ENCODE measurements around the gene AARS1.
"Not testable (repeated sequence)": the region's sequence is repeated elsewhere in the genome, so short reads cannot be mapped to it uniquely, and the experiment has no call there.

The AARS1 gene

DNA sequence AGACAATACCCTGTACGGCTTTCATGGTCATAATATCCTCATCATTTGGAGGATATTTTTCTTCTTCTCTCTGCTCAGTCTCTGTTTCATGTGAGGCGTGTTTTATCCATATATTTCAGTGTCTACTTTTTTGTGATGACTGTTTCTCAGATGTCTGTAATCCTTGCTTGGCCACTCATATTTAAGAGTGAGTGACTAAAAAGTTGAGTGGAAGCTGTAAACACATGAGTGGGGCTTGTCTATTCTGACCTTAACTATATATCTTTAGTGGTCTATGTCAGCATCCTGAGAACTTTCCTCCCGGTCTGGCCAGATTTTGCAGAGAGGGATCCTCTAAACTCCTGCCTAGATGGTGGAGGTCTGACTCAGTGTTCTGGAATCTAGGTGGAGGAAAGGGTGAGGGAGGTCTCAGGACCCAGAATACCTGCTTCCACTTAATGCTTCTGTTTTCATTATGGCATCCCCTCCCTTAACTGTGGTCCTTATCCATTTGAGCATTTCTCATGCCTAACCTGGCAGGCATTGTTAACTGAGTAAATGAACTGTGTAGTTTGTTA lies 15.7 kb upstream of the AARS1 start:
- Histone ChIP-seq H3K27ac (ENCODE audit: low read depth, low read length) (no peak overlapping the region), H3K4me1 (ENCODE audit: control insufficient read depth in 5 of 5, insufficient read depth in 5 of 5, low read length in 5 of 5) (peaks cover 0 to 7% (median 2%) of the 10 kb centered on the region in 5 donors), H3K36me3 (ENCODE audit: control insufficient read depth in 5 of 5, insufficient read depth in 5 of 5, low read length in 5 of 5) (peaks cover 0 to 8% (median 0%) of the 10 kb centered on the region in 5 donors), H3K9me3 (ENCODE audit: control insufficient read depth in 5 of 5, low read length in 5 of 5) (peaks cover 0 to 9% (median 3%) of the 10 kb centered on the region in 5 donors), H3K4me3 (ENCODE audit: low read depth in 1 of 5, low read length in 5 of 5) (no peak overlapping the region), H3K27me3 (ENCODE audit: control insufficient read depth in 5 of 5, insufficient read depth in 4 of 5, low read length in 5 of 5) (no peaks in the 10 kb centered on the region), H3K9ac (ENCODE audit: low read length in 5 of 5) (peak overlapping the region in 1 of 5 donors; percentile 20)

DNA sequence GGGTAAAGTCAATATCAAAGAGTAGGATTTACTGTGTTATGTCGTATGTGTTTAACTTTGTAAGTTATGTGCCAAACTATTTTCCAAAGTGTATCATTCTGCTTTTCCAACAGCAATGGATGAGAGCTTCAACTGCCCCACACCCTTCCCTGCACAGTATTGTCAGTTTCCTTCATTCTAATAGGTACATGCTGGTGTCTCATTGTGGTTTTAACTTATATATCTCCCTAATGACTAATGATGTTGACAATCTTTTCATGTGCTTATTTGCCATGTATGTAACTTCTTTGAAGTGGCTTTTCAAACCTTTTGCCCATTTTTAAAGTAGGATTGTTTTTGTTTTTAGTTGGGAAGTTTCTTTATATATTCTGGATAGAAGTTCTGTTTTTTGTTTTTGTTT lies 13.4 kb upstream of the AARS1 start:
- Histone ChIP-seq H3K9ac (ENCODE audit: low read length in 5 of 5) (no peak overlapping the region), H3K27ac (ENCODE audit: low read depth, low read length) (no peak overlapping the region)

DNA sequence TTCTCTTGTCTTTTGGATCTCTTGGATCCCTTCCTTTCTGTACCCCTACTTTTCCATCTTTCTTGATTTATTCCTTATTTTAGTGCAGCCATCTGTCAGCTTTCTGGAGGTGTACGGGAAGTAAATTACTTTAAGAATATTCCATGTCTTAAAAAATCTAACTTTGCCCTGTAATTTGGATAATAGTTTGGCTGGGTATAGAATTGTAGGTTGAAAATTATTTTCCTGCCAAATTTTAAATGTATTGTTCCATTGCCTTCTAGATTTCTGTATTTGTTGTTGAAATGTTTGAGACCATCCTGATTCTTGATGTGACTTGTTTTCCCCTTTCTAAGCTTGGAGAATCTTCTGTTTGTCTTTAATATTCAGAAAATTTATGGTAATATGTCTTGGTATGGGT lies 11.8 kb upstream of the AARS1 start:
- H3K27me3 ChIP-seq (ENCODE audit: control insufficient read depth in 5 of 5, insufficient read depth in 4 of 5, low read length in 5 of 5): no peaks in the 10 kb centered on the region
- H3K4me1 ChIP-seq (ENCODE audit: control insufficient read depth in 5 of 5, insufficient read depth in 5 of 5, low read length in 5 of 5): peaks cover 0 to 20% (median 14%) of the 10 kb centered on the region in 5 donors
- peaks cover 0 to 9% (median 3%) of the 10 kb centered on the region in 5 donors for H3K9me3 ChIP-seq (ENCODE audit: control insufficient read depth in 5 of 5, low read length in 5 of 5)
- no peak overlapping the region for H3K9ac ChIP-seq (ENCODE audit: low read length in 5 of 5)
- peaks cover 0 to 8% (median 0%) of the 10 kb centered on the region in 5 donors for H3K36me3 ChIP-seq (ENCODE audit: control insufficient read depth in 5 of 5, insufficient read depth in 5 of 5, low read length in 5 of 5)
- H3K4me3 ChIP-seq (ENCODE audit: low read depth in 1 of 5, low read length in 5 of 5): no peak overlapping the region
- no peak overlapping the region for H3K27ac ChIP-seq (ENCODE audit: low read depth, low read length)

More for the DNA sequence above, 13.4 kb upstream of the AARS1 start:
- Histone ChIP-seq H3K4me1 (ENCODE audit: control insufficient read depth in 5 of 5, insufficient read depth in 5 of 5, low read length in 5 of 5) (peaks cover 0 to 20% (median 14%) of the 10 kb centered on the region in 5 donors), H3K9me3 (ENCODE audit: control insufficient read depth in 5 of 5, low read length in 5 of 5) (peaks cover 0 to 9% (median 3%) of the 10 kb centered on the region in 5 donors), H3K4me3 (ENCODE audit: low read depth in 1 of 5, low read length in 5 of 5) (no peak overlapping the region), H3K36me3 (ENCODE audit: control insufficient read depth in 5 of 5, insufficient read depth in 5 of 5, low read length in 5 of 5) (peaks cover 0 to 8% (median 0%) of the 10 kb centered on the region in 5 donors), H3K27me3 (ENCODE audit: control insufficient read depth in 5 of 5, insufficient read depth in 4 of 5, low read length in 5 of 5) (no peaks in the 10 kb centered on the region)

- Histone ChIP-seq H3K27me3 (ENCODE audit: control insufficient read depth in 5 of 5, insufficient read depth in 4 of 5, low read length in 5 of 5) (no peaks in the 10 kb centered on the region), H3K4me3 (ENCODE audit: low read depth in 1 of 5, low read length in 5 of 5) (peak within 1 kb of the TSS; percentile 90 to 99 (median 98)), H3K27ac (ENCODE audit: low read depth, low read length) (peak within 1 kb of the TSS; percentile 95), H3K4me1 (ENCODE audit: control insufficient read depth in 5 of 5, insufficient read depth in 5 of 5, low read length in 5 of 5) (peaks cover 0 to 20% (median 14%) of the 10 kb centered on the region in 5 donors), H3K9me3 (ENCODE audit: control insufficient read depth in 5 of 5, low read length in 5 of 5) (peaks cover 0 to 9% (median 3%) of the 10 kb centered on the region in 5 donors), H3K36me3 (ENCODE audit: control insufficient read depth in 5 of 5, insufficient read depth in 5 of 5, low read length in 5 of 5) (peaks cover 0 to 8% (median 0%) of the 10 kb centered on the region in 5 donors), H3K9ac (ENCODE audit: low read length in 5 of 5) (peak within 1 kb of the TSS; percentile 89 to 99 (median 99))
Observed at GRCh38 chr16:70298988-70299938, 10.0 kb upstream of the AARS1 start, which contains the start of gene DDX19B. Gene DDX19B (plus strand): TSS chr16:70299186. CDS start chr16:70299298, 112 bp downstream.

DNA sequence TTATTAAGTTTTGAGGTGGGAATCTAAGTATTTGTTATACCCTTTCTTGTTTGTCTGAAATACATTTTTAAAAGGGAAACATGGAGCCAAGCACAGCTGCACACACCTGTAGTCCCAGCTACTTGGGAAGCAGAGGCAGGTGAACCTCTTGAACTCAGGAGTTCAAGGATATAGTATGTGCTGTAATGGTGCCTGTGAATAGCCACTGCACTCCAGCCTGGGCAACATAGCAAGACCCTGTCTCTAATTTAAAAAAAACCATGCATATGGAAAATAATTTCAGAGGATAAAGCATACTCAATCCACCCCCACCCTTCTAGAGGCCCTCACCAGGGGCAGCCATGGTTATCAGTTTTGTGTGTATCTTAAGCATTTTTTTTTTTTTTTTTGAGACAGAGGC lies 6.3 kb upstream of the AARS1 start:
- Histone ChIP-seq H3K9ac (ENCODE audit: low read length in 5 of 5) (no peak overlapping the region), H3K4me3 (ENCODE audit: low read depth in 1 of 5, low read length in 5 of 5) (no peak overlapping the region), H3K4me1 (ENCODE audit: control insufficient read depth in 5 of 5, insufficient read depth in 5 of 5, low read length in 5 of 5) (peaks cover 0 to 19% (median 14%) of the 10 kb centered on the region in 5 donors), H3K27ac (ENCODE audit: low read depth, low read length) (no peak overlapping the region), H3K27me3 (ENCODE audit: control insufficient read depth in 5 of 5, insufficient read depth in 4 of 5, low read length in 5 of 5) (no peaks in the 10 kb centered on the region), H3K9me3 (ENCODE audit: control insufficient read depth in 5 of 5, low read length in 5 of 5) (peaks cover 0 to 1% (median 0%) of the 10 kb centered on the region in 5 donors), H3K36me3 (ENCODE audit: control insufficient read depth in 5 of 5, insufficient read depth in 5 of 5, low read length in 5 of 5) (no peaks in the 10 kb centered on the region)

DNA sequence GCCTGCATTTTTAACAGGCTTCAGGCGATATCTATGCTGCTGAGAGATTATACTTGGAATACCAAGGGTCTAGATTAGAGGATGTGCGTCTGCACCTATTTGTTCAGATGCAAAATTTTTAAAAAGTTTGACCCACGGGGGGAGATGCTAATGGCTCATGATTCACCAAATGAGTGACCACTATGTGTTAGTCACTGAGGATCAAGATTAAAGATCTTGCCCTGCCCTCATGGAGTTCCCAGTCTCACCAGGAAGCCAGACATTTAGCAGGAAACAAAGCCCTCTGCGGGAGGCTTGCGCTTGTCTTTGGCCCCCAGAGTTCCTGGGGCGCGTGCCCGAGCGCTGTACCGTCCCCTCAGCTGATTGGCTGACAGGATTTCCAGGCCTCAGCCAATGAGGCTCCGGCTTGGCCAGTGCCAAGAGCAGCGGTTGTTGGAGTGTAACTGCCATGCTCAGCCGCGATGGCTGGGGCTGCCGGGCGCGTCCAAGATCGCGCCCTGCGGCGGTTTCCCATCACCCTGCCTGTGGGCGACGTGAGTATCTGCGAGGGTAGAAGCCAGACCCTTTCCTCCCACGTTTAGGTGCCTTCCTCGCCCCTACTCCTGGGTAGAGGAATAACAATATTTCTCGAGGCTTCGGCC lies 5.2 kb upstream of the AARS1 start:
- Histone ChIP-seq H3K36me3 (ENCODE audit: control insufficient read depth in 5 of 5, insufficient read depth in 5 of 5, low read length in 5 of 5) (no peaks in the 10 kb centered on the region), H3K27me3 (ENCODE audit: control insufficient read depth in 5 of 5, insufficient read depth in 4 of 5, low read length in 5 of 5) (no peaks in the 10 kb centered on the region), H3K4me1 (ENCODE audit: control insufficient read depth in 5 of 5, insufficient read depth in 5 of 5, low read length in 5 of 5) (peaks cover 0 to 12% (median 11%) of the 10 kb centered on the region in 5 donors), H3K27ac (ENCODE audit: low read depth, low read length) (no peak overlapping the region), H3K9ac (ENCODE audit: low read length in 5 of 5) (no peak overlapping the region), H3K9me3 (ENCODE audit: control insufficient read depth in 5 of 5, low read length in 5 of 5) (no peaks in the 10 kb centered on the region), H3K4me3 (ENCODE audit: low read depth in 1 of 5, low read length in 5 of 5) (no peak overlapping the region)

- H3K9ac ChIP-seq (ENCODE audit: low read length in 5 of 5); H3K27ac ChIP-seq (ENCODE audit: low read depth, low read length); H3K9me3 ChIP-seq (ENCODE audit: control insufficient read depth in 5 of 5, low read length in 5 of 5); H3K36me3 ChIP-seq (ENCODE audit: control insufficient read depth in 5 of 5, insufficient read depth in 5 of 5, low read length in 5 of 5); H3K27me3 ChIP-seq (ENCODE audit: control insufficient read depth in 5 of 5, insufficient read depth in 4 of 5, low read length in 5 of 5); H3K4me3 ChIP-seq (ENCODE audit: low read depth in 1 of 5, low read length in 5 of 5): not testable (repeated sequence)
- H3K4me1 ChIP-seq (ENCODE audit: control insufficient read depth in 5 of 5, insufficient read depth in 5 of 5, low read length in 5 of 5): peaks cover 0 to 20% (median 13%) of the 10 kb centered on the region in 5 donors
Observed at GRCh38 chr16:70292148-70292547, 2.8 kb upstream of the AARS1 start.

- no peaks in the 10 kb centered on the region for H3K27me3 ChIP-seq (ENCODE audit: control insufficient read depth in 5 of 5, insufficient read depth in 4 of 5, low read length in 5 of 5)
- peaks cover 0 to 20% (median 13%) of the 10 kb centered on the region in 5 donors for H3K4me1 ChIP-seq (ENCODE audit: control insufficient read depth in 5 of 5, insufficient read depth in 5 of 5, low read length in 5 of 5)
- no peak overlapping the region for H3K27ac ChIP-seq (ENCODE audit: low read depth, low read length)
- no peaks in the 10 kb centered on the region for H3K9me3 ChIP-seq (ENCODE audit: control insufficient read depth in 5 of 5, low read length in 5 of 5)
- no peaks in the 10 kb centered on the region for H3K36me3 ChIP-seq (ENCODE audit: control insufficient read depth in 5 of 5, insufficient read depth in 5 of 5, low read length in 5 of 5)
- no peak overlapping the region for H3K9ac ChIP-seq (ENCODE audit: low read length in 5 of 5)
- no peak overlapping the region for H3K4me3 ChIP-seq (ENCODE audit: low read depth in 1 of 5, low read length in 5 of 5)
Observed at GRCh38 chr16:70290949-70291519, 1.7 kb upstream of the AARS1 start.

- not testable (repeated sequence) for H3K27ac ChIP-seq (ENCODE audit: low read depth, low read length); H3K9ac ChIP-seq (ENCODE audit: low read length in 5 of 5); H3K9me3 ChIP-seq (ENCODE audit: control insufficient read depth in 5 of 5, low read length in 5 of 5); H3K27me3 ChIP-seq (ENCODE audit: control insufficient read depth in 5 of 5, insufficient read depth in 4 of 5, low read length in 5 of 5)
- peaks cover under 1 to 16% (median 12%) of the 10 kb centered on the region in 5 donors for H3K36me3 ChIP-seq (ENCODE audit: control insufficient read depth in 5 of 5, insufficient read depth in 5 of 5, low read length in 5 of 5)
- peaks cover 0 to 20% (median 13%) of the 10 kb centered on the region in 5 donors for H3K4me1 ChIP-seq (ENCODE audit: control insufficient read depth in 5 of 5, insufficient read depth in 5 of 5, low read length in 5 of 5)
- peak overlapping the region in 1 of 5 donors; percentile 78 for H3K4me3 ChIP-seq (ENCODE audit: low read depth in 1 of 5, low read length in 5 of 5)
Observed at GRCh38 chr16:70287304-70287971, 1.9 kb downstream of the AARS1 start.
